ENCODE results near the gene ADIPOR1. TPM values are rescaled to one million over a fixed set of nuclear protein-coding genes. Genes with fewer than 3 reads are reported as not detected.
"Not testable (repeated sequence)": the region's sequence is repeated elsewhere in the genome, so short reads cannot be mapped to it uniquely, and the experiment has no call there.

Gene ADIPOR1, protein sequence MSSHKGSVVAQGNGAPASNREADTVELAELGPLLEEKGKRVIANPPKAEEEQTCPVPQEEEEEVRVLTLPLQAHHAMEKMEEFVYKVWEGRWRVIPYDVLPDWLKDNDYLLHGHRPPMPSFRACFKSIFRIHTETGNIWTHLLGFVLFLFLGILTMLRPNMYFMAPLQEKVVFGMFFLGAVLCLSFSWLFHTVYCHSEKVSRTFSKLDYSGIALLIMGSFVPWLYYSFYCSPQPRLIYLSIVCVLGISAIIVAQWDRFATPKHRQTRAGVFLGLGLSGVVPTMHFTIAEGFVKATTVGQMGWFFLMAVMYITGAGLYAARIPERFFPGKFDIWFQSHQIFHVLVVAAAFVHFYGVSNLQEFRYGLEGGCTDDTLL
- total RNA-seq: 73.2 and 78.5 TPM in 2 replicates

DNA sequence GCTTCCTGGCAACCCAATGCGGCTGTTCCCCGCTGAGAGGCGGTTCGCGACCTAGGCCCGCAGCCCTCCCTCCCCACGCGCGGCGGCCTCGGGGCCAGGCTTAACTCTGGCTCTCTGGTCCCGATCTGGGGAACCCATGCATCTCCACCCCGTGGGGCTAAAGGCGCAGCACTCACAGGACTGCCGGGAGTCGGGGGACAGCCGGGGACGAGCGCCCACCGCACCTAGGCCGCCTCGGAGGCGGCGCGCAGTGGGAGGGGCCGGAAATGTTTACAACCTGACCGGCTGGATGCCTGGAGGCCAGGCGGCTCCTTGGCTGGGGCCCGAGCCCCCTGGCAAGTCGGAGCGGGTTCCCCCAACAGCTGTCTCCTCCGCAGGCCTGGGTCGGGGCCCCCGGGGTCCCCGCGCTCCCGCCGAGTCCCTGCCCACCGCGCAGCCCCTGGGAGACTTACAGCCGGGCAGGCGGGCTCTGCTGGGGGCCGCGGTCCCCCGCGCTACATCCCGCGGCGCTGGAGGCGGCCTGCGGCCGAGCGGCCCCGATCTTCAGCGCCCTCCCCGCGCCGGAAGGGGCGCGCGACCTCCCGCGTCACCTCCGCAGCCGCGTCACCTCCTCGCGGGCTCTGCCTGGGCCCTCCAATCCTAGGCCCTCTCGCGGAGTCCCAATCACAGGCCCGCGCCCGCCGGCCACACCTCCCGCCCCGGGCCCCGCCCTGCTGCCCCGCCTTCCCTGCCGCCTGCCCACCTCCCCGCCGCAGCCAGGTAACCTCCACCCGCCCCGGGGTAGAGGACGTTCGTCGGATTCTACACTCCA lies at the start of gene ADIPOR1:
Gene ADIPOR1 (minus strand): TSS at position 580 of the 811 bp plus-strand sequence. CDS start 7,242 bp downstream, outside the sequence.
- intact Hi-C loops (cut with micrococcal nuclease): loop anchor here (1.0 to 10.0 kb wide), 10 partner anchors 9 to 796 kb away; partner anchors contain the start of genes CYB5R1, KLHL12, PPFIA4 and PPP1R12B

DNA sequence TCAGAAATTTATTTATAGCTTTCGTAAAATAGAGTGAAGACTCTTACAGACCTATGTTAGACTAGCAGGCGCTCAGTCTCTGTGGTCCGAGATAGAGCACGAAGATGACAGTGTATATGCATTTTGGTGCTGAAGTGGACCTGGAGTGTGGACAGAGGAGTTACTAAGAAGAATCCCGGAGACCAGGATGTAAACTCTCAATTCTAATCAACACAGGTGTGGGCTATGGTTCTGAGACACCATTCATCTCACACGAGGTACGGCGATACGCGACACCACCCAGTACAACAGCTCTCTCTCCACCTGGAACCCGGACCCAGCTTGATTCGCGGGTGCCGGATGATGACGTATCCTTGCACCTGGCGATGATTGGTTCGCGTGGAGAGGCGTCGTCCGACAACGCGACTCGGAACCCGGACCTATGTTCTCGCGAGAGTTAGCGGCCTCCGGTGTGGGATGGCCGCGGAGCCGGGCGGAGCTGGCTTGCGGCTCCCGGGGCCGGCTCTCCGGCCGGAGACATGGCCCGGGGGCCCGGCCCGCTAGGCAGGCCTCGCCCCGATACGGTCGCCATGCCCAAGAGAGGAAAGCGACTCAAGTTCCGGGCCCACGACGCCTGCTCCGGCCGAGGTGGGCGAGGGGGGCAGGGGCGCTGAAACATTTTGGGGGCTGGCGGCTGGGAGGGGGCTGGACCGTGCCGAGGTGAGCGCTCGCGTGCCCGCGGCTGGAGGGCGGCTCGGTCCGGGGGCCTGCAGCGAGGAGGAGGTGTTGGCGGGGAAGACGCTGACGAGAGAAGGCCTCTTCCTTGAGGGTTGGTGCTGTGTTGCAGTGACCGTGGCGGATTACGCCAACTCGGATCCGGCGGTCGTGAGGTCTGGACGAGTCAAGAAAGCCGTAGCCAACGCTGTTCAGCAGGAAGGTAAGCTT lies 49.1 kb upstream of the ADIPOR1 start, which contains the start of gene TMEM183A:
Gene TMEM183A (plus strand): TSS at position 427 of the 924 bp plus-strand sequence. CDS start 92 bp downstream, at position 519.
- intact Hi-C loops (cut with micrococcal nuclease): loop anchor here (1.0 to 10.0 kb wide), 12 partner anchors 19 to 855 kb away; partner anchors contain the start of genes ADIPOR1, CYB5R1, KLHL12 and PCAT6

DNA sequence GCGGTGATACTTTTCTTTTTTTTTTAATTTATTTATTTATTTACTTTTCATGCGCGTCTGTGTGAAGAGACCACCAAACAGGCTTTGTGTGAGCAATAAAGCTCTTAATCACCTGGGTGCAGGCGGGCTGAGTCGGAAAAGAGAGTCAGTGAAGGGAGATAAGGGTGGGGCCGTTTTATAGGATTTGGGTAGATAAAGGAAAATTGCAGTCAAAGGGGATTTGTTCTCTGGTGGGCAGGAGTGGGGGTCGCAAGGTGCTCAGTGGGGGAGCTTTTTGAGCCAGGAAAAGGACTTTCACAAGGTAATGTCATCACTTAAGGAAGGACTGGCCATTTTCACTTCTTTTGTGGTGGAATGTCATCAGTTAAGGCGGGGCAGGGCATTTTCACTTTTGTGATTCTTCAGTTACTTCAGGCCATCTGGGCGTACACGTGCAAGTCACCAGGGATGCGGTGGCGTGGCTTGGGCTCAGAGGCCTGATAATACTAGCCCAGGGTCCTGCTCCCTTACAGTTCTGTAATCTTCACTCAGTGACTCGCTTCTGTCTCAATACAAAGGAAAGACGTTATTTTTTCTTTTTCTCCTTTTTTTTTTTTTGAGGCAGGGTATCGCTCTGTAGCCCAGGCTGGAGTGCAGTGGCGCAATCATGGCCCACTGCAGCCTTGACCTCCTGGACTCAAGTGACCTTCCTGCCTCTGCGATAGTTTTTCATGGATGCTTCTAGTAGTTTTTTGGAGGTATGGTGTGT lies 47.5 kb upstream of the ADIPOR1 start:
- intact Hi-C loops (cut with micrococcal nuclease): loop anchor here (2.0 to 10.0 kb wide), 5 partner anchors 322 to 857 kb away; partner anchors contain the start of genes PTPN7, SNRPE, ZBED6 and ZC3H11A

DNA sequence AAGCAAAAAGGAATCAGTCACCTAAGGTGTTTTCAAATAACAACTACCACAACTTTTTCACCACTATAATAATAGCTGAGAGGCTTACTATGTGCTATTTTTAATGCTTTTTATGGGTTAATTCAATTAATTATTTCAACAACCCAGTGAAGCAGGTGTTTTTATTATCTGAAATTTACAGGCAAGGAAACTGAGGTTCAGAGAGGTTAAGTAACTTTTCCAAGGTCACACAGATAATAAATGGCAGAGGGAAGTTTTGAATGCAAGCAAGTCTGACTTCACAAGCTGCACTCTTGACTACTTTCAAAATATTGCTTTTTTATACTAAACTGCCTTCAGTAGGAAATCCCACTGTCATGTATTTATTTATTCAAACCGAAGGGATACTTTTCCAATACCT lies 44.8 kb upstream of the ADIPOR1 start:
- intact Hi-C loops (cut with micrococcal nuclease): loop anchor here (10.0 kb wide), 1 partner anchor 838 kb away; the partner anchor contains the start of gene PTPN7

DNA sequence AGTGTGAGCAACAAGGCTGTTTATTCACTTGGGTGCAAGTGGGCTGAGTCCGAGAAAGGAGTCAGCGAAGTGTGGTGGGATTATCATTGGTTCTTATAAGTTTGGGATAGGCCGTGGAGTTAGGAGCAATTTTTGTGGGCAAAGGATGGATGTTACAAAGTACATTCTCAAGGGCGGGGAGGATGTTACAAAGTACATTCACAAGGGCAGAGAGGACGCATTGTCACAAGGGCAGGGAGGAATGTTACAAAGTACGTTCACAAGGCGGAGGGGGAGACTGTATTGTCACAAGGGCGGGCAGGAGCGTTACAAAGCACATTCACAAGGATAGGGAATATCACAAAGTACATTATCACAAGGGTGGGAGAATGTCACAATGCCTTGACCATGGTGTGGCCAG lies 43.9 kb upstream of the ADIPOR1 start:
- intact Hi-C loops (cut with micrococcal nuclease): loop anchor here (10.0 kb wide), 1 partner anchor 837 kb away; the partner anchor contains the start of gene PTPN7

DNA sequence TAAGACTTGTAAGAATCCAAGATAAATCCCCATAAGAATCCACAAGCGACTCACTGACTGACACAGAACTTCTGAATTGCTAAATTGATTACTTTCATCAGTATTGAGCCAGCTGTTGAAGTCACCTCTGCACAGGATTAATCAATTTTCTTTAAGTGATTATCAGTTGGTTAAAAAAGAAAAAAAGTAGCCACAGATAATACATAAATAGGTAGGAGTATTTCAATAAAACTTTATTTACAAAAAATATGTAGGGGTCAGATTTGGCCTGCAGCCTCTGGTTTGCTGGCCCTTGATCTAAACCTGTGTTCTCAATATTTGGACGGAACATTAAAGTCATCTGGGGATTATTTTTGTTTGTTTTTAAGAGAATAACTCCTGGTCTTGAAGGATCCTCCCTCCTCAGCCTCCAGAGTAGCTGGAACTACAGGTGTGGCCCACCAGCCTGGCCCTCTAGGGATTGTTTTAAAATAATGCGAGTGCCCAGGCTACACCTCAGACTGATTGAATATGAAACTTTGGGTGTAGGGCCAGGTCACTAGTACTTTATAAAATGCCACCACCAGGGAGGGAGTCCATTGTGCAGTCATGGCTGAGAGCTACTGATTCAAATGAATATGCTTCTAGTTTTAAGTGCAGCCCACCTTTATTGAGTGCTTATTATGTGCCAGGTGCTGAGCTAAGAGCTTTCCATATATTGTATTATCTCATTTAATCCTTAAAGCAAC lies 42.3 kb upstream of the ADIPOR1 start:
- intact Hi-C loops (cut with micrococcal nuclease): loop anchor here (10.0 kb wide), 1 partner anchor 836 kb away; the partner anchor contains the start of gene PTPN7

DNA sequence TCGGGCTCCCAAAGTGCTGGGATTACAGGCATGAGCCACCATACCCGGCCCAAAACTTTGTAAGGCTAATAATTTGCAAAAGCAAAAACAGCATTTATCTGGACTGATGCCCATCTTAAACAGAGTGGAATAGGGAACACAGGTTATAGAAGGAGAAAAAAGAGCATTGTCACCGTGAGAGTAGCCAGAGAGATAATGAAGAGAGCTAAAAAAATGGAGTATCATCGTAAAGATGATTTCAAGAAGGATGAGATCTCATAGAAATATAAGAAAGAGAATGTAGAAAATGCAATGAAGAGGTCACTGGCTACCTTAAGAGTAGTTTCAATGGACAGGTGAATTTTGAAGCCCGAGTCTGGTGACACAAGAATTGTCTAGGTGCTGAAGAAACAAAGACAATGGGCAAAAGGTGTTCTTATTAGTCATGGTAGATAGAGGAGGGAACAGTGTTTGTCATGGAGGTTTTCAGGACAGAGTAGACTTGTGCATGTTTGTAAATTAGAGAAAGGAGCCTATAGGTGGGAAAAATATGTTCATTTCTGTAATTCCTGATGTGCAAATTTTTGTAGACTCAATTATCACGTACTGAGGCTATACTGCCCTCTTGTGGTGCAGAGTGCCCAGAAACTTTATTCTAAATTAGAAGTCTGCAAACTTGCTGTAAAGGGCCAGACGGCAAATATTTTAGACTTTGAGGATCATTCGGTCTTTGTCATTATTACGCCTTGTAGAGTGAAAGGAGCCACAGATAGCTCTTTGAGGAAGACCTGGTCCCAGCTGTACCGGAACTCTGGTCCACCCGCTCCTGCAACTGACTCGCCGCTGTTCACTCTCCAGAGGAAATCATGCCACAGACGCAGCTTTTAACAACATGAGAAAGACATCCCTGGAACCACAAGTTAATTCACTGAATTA lies 41.0 kb upstream of the ADIPOR1 start:
- intact Hi-C loops (cut with micrococcal nuclease): loop anchor here (1.0 to 10.0 kb wide), 8 partner anchors 31 to 534 kb away; partner anchors contain the start of genes ADIPOR1 and RABIF

DNA sequence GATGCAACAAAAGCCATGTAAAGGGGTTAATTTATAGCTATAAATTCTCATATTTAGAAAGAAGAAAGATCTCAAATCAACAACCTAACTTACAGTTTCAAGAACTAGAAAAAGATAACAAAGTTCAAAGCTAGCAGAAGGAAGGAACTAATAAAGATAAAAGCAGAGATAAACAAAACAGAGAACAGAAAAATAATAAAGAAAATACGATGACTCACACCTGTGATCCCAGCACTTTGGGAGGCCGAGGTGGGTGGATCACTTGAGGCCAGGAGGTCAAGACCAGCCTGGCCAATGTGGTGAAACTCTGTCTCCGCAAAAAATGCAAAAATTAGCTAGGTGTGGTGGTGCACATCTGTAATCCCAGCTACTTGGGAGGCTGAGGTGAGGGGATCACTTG lies 36.6 kb upstream of the ADIPOR1 start:
- intact Hi-C loops (cut with micrococcal nuclease): loop anchor here (10.0 kb wide), 1 partner anchor 530 kb away; no protein-coding TSS in a partner anchor

DNA sequence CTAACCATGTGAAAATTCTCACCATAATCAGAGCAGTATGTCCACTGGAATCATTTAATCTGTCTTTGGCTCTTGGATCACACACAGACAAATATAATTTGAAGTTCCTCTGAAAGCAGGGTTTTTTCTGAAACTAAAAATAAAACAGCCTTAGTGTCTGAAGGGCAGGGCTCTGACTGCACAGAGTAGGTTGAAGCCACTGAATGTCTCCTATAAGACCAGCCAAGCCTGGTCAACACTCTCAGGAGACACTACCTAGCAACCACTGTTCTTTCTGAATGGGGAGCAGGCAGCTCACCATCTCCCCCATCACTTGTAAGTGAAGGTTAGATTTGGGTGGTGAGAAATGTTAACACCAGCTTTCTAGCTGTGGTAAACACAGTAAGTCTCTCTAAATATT lies 33.0 kb upstream of the ADIPOR1 start:
- intact Hi-C loops (cut with micrococcal nuclease): loop anchor here (10.0 kb wide), 1 partner anchor 526 kb away; no protein-coding TSS in a partner anchor

DNA sequence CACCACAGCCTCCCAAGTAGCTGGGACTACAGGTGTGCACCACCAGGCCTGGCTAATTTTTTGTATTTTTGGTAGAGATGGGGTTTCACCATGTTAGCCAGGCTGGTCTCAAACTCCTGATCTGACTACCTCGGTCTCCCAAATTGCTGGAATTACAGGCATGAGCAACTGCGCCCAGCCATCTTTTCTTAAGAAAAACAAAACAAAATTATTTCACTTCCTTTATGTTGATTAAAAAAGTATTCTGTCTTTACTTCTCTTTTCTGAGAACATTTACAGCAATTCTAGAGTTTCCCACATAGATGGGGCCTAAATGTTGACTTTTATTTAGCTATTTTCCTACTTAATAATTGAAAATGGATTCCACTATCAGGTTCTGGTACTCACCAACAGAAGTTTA lies 31.8 kb upstream of the ADIPOR1 start:
- intact Hi-C loops (cut with micrococcal nuclease): loop anchor here (10.0 kb wide), 1 partner anchor 525 kb away; no protein-coding TSS in a partner anchor

DNA sequence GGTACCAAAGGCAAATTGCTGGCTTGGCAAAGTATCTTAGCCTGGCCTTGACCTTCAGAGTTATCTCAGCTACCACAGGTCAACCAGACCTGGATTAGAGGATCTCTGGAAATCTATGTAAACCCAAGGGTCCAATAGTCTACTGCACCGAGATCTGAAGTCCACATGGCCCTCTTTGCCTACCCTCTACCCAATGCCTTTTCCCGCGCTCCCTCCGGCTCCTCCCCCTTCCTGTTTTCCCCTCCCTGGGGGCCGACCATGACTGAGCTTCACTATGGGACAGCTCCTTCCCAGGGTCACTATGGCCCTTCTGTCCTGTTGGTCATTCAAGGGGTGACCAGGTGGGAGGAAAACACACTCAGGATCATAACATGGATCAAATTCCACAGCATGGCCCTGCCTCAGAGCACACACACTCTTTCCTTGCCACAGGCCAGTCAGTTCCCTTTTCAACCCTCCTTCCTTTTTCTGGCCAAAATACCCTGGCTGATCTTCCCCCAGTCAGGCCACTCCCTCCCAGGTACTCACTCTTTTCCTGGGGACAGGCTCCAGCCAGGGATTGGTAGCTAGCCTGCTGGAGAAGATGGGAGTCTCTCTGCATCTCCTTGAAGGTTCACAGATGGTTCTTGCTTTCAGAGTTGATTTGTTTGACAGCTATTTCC lies 29.9 kb upstream of the ADIPOR1 start:
- intact Hi-C loops (cut with micrococcal nuclease): no loop called here

DNA sequence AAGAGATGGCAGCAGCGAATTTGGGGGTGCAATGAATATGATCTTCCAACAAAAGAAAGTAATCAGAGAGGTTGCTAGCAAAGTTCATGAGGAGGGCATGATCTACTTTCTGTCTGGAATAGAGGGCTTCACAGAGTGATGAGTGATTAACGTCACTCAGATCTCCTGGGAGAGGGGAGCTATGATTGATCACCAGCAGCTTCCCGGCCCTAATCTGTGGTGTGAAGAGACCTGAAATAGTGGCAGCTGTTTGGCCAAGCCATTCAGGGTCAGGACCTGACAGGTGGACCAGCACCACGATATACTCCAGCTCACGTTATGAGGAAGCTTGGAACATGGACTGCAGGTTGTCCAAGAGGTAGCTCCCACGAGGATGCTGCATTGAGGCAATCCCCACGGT lies 29.1 kb upstream of the ADIPOR1 start:
- intact Hi-C loops (cut with micrococcal nuclease): no loop called here

DNA sequence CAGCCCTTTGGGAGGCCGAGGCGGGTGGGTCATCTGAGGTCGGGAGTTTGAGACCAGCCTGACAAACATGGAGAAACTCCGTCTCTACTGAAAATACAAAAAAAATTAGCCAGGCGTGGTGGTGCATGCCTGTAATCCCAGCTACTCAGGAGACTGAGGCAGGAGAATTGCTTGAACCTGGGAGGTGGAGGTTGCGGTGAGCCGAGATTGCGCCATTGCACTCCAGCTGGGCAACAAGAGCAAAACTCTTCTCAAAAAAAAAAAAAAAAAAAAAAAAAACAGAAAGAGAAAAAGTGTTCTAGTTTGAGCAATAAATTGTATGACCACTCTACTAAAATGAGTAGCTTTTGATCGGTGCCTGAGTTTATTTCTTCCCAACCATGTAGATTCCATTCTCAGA lies 28.0 kb upstream of the ADIPOR1 start:
- intact Hi-C loops (cut with micrococcal nuclease): not testable (repeated sequence)

DNA sequence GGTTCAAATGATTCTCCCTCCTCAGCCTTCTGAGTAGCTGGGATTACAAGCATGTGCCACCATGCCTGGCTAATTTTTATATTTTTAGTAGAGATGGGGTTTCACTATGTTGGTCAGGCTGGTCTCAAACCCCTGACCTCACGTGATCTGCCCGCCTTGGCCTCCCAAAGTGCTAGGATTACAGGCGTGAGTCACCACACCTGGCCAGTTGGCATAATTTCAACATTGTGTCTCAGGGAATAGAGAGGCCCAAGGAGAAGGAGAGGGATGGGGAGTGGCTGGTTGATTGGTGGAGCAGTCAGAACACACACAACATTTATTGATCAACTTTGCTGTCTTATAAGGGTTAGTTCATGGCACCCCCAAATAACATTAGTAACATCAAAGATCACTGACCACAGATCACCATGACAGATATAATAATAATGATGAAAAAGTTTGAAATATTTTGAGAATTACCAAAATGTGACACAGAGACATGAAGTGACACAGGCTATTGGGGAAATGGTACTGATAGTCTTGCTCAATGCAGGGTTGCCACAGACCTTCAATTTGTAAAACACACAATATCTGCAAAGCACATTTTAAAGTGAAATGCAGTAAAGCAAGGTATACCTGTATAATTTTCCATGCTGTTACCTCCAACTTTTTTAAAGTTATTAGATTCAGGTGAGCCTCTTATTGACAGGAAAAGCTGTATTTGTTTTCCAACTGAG lies 24.8 kb upstream of the ADIPOR1 start:
- intact Hi-C loops (cut with micrococcal nuclease): no loop called here

DNA sequence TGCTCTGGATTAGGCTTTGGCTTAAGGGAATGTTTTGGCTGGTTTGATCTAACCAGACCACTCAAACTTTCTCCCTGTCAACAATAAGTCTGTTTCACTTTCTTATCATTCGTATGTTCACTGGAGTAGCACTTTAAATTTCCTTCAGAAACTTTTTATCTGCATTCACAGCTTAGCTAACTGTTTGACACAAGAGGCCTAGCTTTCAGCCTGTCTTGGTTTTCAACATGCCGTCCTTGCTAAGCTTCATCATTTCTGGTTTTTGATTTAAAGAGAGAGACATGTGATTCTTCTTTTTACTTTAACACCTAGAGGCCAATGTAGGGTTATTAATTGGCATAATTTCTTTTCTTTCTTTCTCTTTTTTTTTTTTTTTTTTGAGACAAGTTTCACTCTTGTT lies 23.8 kb upstream of the ADIPOR1 start:
- intact Hi-C loops (cut with micrococcal nuclease): no loop called here

DNA sequence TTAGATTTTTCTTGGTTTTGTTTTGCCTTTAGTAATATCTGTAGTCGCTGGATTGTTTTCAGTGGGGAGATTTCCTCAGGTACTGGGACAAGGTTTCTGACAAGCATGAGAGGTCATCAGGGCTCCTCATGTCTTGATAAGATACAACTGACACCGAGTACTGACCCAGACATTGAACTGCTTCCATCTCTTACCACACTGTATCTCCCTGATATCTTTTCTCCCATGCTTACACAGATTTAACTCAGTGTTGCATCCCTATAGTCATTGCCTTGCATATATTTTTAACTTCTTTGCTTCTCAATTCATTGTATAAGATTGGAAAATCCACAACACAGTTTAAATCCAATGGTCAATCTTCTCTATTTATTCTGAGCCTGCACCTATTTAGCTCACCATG lies 21.3 kb upstream of the ADIPOR1 start:
- intact Hi-C loops (cut with micrococcal nuclease): no loop called here

DNA sequence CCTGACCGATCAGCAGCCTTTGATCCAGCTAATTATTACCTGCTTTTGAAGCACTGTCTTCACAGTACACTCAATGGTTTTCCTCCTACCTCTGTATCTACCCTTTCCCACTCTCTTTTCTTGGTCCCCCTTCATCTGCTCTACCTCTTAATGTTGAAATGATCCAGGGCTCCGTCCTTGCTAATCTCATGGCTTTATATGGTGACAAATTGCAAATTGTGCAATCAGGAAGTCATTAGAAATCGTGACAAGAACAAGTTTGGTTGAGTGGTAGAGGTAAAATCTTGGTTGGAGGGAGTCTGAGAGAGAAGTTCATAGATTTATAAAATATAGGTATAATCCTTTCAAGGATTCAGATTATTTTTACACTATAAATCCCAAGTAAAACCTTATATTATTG lies 18.5 kb upstream of the ADIPOR1 start:
- intact Hi-C loops (cut with micrococcal nuclease): no loop called here
